K562 (cell line): Measurements from ENCODE around the gene NCOA1. TPM values are rescaled to one million over a fixed set of nuclear protein-coding genes. Genes with fewer than 3 reads are reported as not detected.

Experiments
- ATAC-seq: fragments of 200-7000 bp; cut with Tn5 transposase; 3 replicates; pipeline ENCODE4 v1.9.1; 2020; ENCODE audit warnings: moderate library complexity
- BruUV-seq: library from RNA; stranded (reverse); fragments of 400-500 nt; replicated peaks from 2 replicates; lab custom pipeline; 2021; lab: Mats Ljungman, UMichigan
- CTCF ChIA-PET: fragments of 300-600 bp; formaldehyde crosslinking; extraction: SDS; loops from one replicate; lab custom pipeline; 2021; ENCODE audit warnings: low intra/inter-chr PET ratio; lab: Yijun Ruan, JAX
- POLR2A ChIA-PET: fragments of 300-600, 350-650 bp; sonication (Branson Sonifier 250); formaldehyde crosslinking; extraction: SDS; loops from one replicate; lab custom pipeline; 2021; ENCODE audit warnings: antibody characterized with exemption, inconsistent platforms; lab: Yijun Ruan, JAX
- DNase-seq, 4 experiments: peaks; one replicate each; pipeline versions ENCODE4 v3.0.0 to v3.0.0-alpha.2; 2011 to 2018; ENCODE audit warnings: low spot score in 3 of 4, mixed read lengths in 3 of 4; ENCODE audit errors: extremely low read depth in 1 of 4
- FAIRE-seq: peaks from 2 replicates; lab custom pipeline; 2011; peaks lifted over from hg19 to GRCh38; lab: Jason Lieb, UNC
- H2AFZ ChIP-seq: 2 replicates; pipeline ENCODE4 v1.6.0; 2011; ENCODE audit warnings: low read depth, low read length, control low read depth, inconsistent platforms
- H3K27ac ChIP-seq: fragments of 200-600 bp; 3 replicates; pipeline ENCODE4 v1.8.0; 2011; ENCODE audit warnings: low read depth, mild to moderate bottlenecking, control low read depth, inconsistent platforms, low read length, moderate library complexity, mixed read lengths; ENCODE audit errors: extremely low read depth
- H3K27me3 ChIP-seq, 2 experiments: fragments of 300-600 bp in 1 of 2; 2 replicates in 1 of 2; 3 replicates in 1 of 2; pipeline versions ENCODE4 v1.6.0 to v1.8.0; 2011; ENCODE audit warnings: inconsistent platforms in 2 of 2, low read length in 2 of 2, mild to moderate bottlenecking in 1 of 2, mixed read lengths in 1 of 2, moderate library complexity in 1 of 2; ENCODE audit not compliant: control insufficient read depth in 2 of 2, insufficient read depth in 2 of 2
- H3K36me3 ChIP-seq: fragments of 300-600 bp; 3 replicates; pipeline ENCODE4 v1.8.0; 2011; ENCODE audit warnings: mild to moderate bottlenecking, low read length, inconsistent platforms; ENCODE audit not compliant: control insufficient read depth, insufficient read depth
- H3K4me1 ChIP-seq, 2 experiments: fragments of 200-600 bp in 1 of 2; replicated peaks in 1 of 2; 2 replicates in 1 of 2; 3 replicates in 1 of 2; pipeline versions ENCODE4 v1.5.1 to v1.8.0; 2011; ENCODE audit warnings: inconsistent platforms in 2 of 2, low read length in 2 of 2, mild to moderate bottlenecking in 1 of 2, mixed read lengths in 1 of 2, moderate library complexity in 1 of 2; ENCODE audit not compliant: control insufficient read depth in 2 of 2, insufficient read depth in 2 of 2
- H3K4me2 ChIP-seq: 2 replicates; pipeline ENCODE4 v1.6.1; 2011; ENCODE audit warnings: low read length, control low read depth, inconsistent platforms, mixed read lengths; ENCODE audit not compliant: insufficient read depth
- H3K4me3 ChIP-seq: fragments of 200-600 bp; sonication (generic), shearing (Covaris generic); 2 replicates; pipeline ENCODE4 v1.5.1; 2016; ENCODE audit warnings: control low read depth, inconsistent platforms
- H3K79me2 ChIP-seq: fragments of 200-600 bp; 3 replicates; pipeline ENCODE4 v1.8.0; 2011; ENCODE audit warnings: low read length, inconsistent platforms; ENCODE audit not compliant: control insufficient read depth, insufficient read depth
- H3K9ac ChIP-seq, 2 experiments: 2 replicates each; pipeline versions ENCODE4 v1.6.0 to v1.6.1; 2011; ENCODE audit warnings: low read depth in 2 of 2, low read length in 2 of 2, control low read depth in 1 of 2, inconsistent platforms in 1 of 2, mild to moderate bottlenecking in 1 of 2, mixed read lengths in 1 of 2; ENCODE audit not compliant: insufficient read depth in 1 of 2
- H3K9me1 ChIP-seq: one replicate; pipeline ENCODE4 v1.6.0; 2011; ENCODE audit warnings: inconsistent platforms, mild to moderate bottlenecking, low read length, moderate library complexity; ENCODE audit not compliant: control insufficient read depth, insufficient read depth
- H3K9me3 ChIP-seq: replicated peaks from 2 replicates; pipeline ENCODE4 v1.5.1; 2011; ENCODE audit warnings: low read depth, low read length, inconsistent platforms; ENCODE audit not compliant: control insufficient read depth, insufficient read depth
- H4K20me1 ChIP-seq: replicated peaks from 2 replicates; pipeline ENCODE4 v1.6.1; 2011; ENCODE audit warnings: low read length, inconsistent platforms, mixed read lengths; ENCODE audit not compliant: control insufficient read depth, insufficient read depth
- CUX1 ChIP-seq: fragments of 200-800 bp; sonication (Bioruptor generic); IDR thresholded peaks from 2 replicates; pipeline ENCODE4 v1.6.1; 2016; ENCODE audit warnings: missing genetic modification characterization, missing compliant biosample characterization
- EP300 ChIP-seq: IDR thresholded peaks from 2 replicates; pipeline ENCODE4 v1.6.1; 2012; ENCODE audit warnings: low read length, improper control_type of control experiment
- HSF4 ChIP-seq: fragments of 250-450 bp; sonication (Bioruptor Pico); IDR thresholded peaks from 2 replicates; pipeline ENCODE4 v2.1.2; 2022; ENCODE audit warnings: mild to moderate bottlenecking, moderate library complexity, borderline replicate concordance
- MNT ChIP-seq, 2 experiments: fragments of 450-650 bp; conservative IDR thresholded peaks; 2 replicates each; pipeline ENCODE4 v1.6.1; 2017; ENCODE audit warnings: mild to moderate bottlenecking in 2 of 2, moderate library complexity in 2 of 2
- RFX5 ChIP-seq: IDR thresholded peaks from 2 replicates; pipeline ENCODE4 v1.6.1; 2011; ENCODE audit warnings: low read depth, mild to moderate bottlenecking, improper control_type of control experiment, low read length
- TCF3 ChIP-seq: sonication (generic); formaldehyde crosslinking; IDR thresholded peaks from 2 replicates; pipeline ENCODE4 v1.4.0; 2020; ENCODE audit warnings: mild to moderate bottlenecking, missing genetic modification reagents
- U2AF1 ChIP-seq: fragments of 200-400 bp; formaldehyde crosslinking; optimal IDR thresholded peaks from 2 replicates; pipeline ENCODE3; 2017; ENCODE audit warnings: mild to moderate bottlenecking, low read depth, low read length, moderate library complexity
- ZNF143 ChIP-seq: sonication (generic); formaldehyde crosslinking; IDR thresholded peaks from 2 replicates; pipeline ENCODE4 v1.9.0; 2022; ENCODE audit warnings: mild to moderate bottlenecking, missing genetic modification reagents
- ZNF274 ChIP-seq: IDR thresholded peaks from 2 replicates; pipeline ENCODE4 v1.6.1; 2011; ENCODE audit warnings: low read depth, mild to moderate bottlenecking, low read length, moderate library complexity, borderline replicate concordance
- WGBS: fragments of 100-300 bp; shearing (Covaris generic); methylation state at CpG from one replicate; pipeline ENCODE4 v1.1.6; 2016; ENCODE audit warnings: low coverage, mixed read lengths; ENCODE audit not compliant: insufficient coverage; ENCODE audit errors: missing lambda C conversion rate; 5-methylcytosine and 5-hydroxymethylcytosine counted together
- in situ Hi-C: fragments of 300-500 bp; cut with MboI; formaldehyde crosslinking; loops from 4 replicates; pipeline ENCODE4 v1.15.0; 2018; ENCODE audit warnings: inconsistent platforms, mixed read lengths
- intact Hi-C: fragments of 100-400 bp; cut with micrococcal nuclease; formaldehyde crosslinking; loops from 2 replicates; pipeline ENCODE4 v1.14.2; 2022
- polyA plus RNA-seq, 8 experiments: library from polyadenylated mRNA; depleted of rRNA in 4 of 8; stranded (reverse) in 5 of 8; unstranded in 3 of 8; fragments of >200 nt; fragmentation: Nextera tagmentation in 2 of 8; fragmentation: Illumina TruSeq in 1 of 8; extraction: Ambion mirVana in 2 of 8; extraction: Trizol in 1 of 8; gene quantifications; 2 replicates each; pipeline versions ENCODE4 v1.2.1 to v1.2.3, GENCODE V29; 2011 to 2014; ENCODE audit warnings: inconsistent platforms in 1 of 8, missing spikeins in 1 of 8
- total RNA-seq, 7 experiments: library from RNA; depleted of rRNA in 6 of 7; stranded (reverse); fragments of >200 nt in 6 of 7; fragmentation: Illumina TruSeq in 2 of 7; extraction: Trizol in 2 of 7; gene quantifications; 2 replicates each; pipeline versions ENCODE4 v1.2.1 to v1.2.3, GENCODE V29; 2011 to 2021; ENCODE audit warnings: low replicate concordance in 1 of 7

NCOA1 gene
- total and polyA plus RNA-seq, 9 of the 15 experiments (the other 6 are each of a cell fraction or from before 2014, with no cell fraction given), result 4.9 to 25.7 (median 17.0) TPM

DNA sequence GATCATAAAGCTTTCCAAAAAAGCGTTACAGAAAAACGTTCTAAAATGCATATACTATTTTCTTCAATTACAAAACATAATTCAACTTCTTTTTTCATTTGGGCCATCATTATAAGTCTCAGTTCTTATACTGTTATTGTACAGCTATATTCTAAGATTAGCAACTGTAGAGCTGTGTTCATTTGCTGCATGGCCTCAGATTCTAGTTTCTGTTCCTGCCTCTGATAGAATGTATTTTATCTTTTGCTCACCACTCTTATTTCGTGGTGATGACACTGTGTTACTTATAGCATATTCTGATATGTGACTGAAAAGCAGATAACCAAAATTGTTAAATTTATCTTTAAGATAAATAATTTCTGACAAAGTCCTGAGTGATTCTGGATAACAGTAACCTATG is 234.9 kb downstream of the NCOA1 start:
- H2AFZ ChIP-seq, result no peak overlapping the region
- ATAC-seq, result no peak
- POLR2A ChIA-PET, result no interaction called here
- H3K4me2 ChIP-seq, result no peak overlapping the region
- no peaks in the 10 kb centered on the region for H3K79me2 ChIP-seq
- BruUV-seq, result no TSS peak
- DNase-seq, result no peak
- H4K20me1 ChIP-seq, result no peaks in the 10 kb centered on the region
- FAIRE-seq, result no peak
- no peak for TF ChIP-seq ZNF274
- TF ChIP-seq EP300, result no peak
- TF ChIP-seq MNT (conservative IDR thresholded peaks at IDR 0.05), result no peak
- no peak for TF ChIP-seq CUX1 (CRISPR knock-in tag)
- no peak for TF ChIP-seq TCF3 (CRISPR knock-in tag)
- no peak for TF ChIP-seq HSF4 (CRISPR knock-in tag)
- TF ChIP-seq ZNF143, result no peak
- no peak for TF ChIP-seq U2AF1
- no peak for TF ChIP-seq RFX5
- CTCF ChIA-PET, result interaction anchor here (0.6 kb wide), 1 partner anchor 435 kb away, joined by 4 read pairs; no protein-coding TSS in a partner anchor
- H3K9me1 ChIP-seq, result no peaks in the 10 kb centered on the region
- no peaks in the 10 kb centered on the region for H3K9me3 ChIP-seq
- H3K27me3 ChIP-seq, result no peaks in the 10 kb centered on the region
- no peaks in the 10 kb centered on the region for H3K4me1 ChIP-seq
- WGBS, result 32% methylated on average over 3 of the region's 3 CpGs
- no peak overlapping the region for H3K27ac ChIP-seq
- H3K36me3 ChIP-seq, result peaks cover 14% of the 10 kb centered on the region; the same call in 1 of the 3 replicates
- intact Hi-C loops (no loop called here), in situ Hi-C loops (no loop called here)
- no peak overlapping the region for H3K9ac ChIP-seq
- no peak overlapping the region for H3K4me3 ChIP-seq
